Suppressor macrophage (primary cell): ENCODE data around the gene OSTN.

ENCODE experiments used
- DNase-seq, 4 experiments: peaks; one replicate each; pipeline ENCODE4 v3.0.0-alpha.2; 2020 to 2022

OSTN gene

GRCh38 chr3:191235331-191236314 lies 36.6 kb downstream of the OSTN start:
- no peak for DNase-seq

- DNase-seq = no peak
Observed at GRCh38 chr3:191236646-191237045, 37.6 kb downstream of the OSTN start.

- DNase-seq = no peak
Observed at GRCh38 chr3:191237047-191237882, 38.2 kb downstream of the OSTN start.

GRCh38 chr3:191238321-191238817 lies 39.3 kb downstream of the OSTN start:
- no peak for DNase-seq

GRCh38 chr3:191239407-191240031 lies 40.5 kb downstream of the OSTN start:
- DNase-seq = peak in 3 of 4 experiments; percentile 2 to 45 (median 44)

- no peak for DNase-seq
Observed at GRCh38 chr3:191240486-191240885, 41.4 kb downstream of the OSTN start.

- peak in 2 of 4 experiments; percentile 46 to 67 for DNase-seq
Observed at GRCh38 chr3:191244242-191244867, 45.3 kb downstream of the OSTN start.

- DNase-seq = peak; percentile 83 to 97 (median 91)
Observed at GRCh38 chr3:191246034-191246433, 47.0 kb downstream of the OSTN start.

GRCh38 chr3:191246630-191247029 lies 47.6 kb downstream of the OSTN start:
- no peak for DNase-seq

- no peak for DNase-seq
Observed at GRCh38 chr3:191253089-191253799, 54.2 kb downstream of the OSTN start.

GRCh38 chr3:191254098-191254873 lies 55.2 kb downstream of the OSTN start:
- no peak for DNase-seq

GRCh38 chr3:191255156-191255555 lies 56.1 kb downstream of the OSTN start:
- no peak for DNase-seq

GRCh38 chr3:191256405-191256804 lies 57.4 kb downstream of the OSTN start:
- DNase-seq = no peak

GRCh38 chr3:191257286-191257685 lies 58.2 kb downstream of the OSTN start:
- no peak for DNase-seq

GRCh38 chr3:191259486-191259885 lies 60.4 kb downstream of the OSTN start:
- DNase-seq = no peak

GRCh38 chr3:191260431-191261303 lies 61.6 kb downstream of the OSTN start:
- no peak for DNase-seq

GRCh38 chr3:191261304-191261638 lies 62.2 kb downstream of the OSTN start:
- no peak for DNase-seq

GRCh38 chr3:191262650-191263049 lies 63.6 kb downstream of the OSTN start:
- DNase-seq = no peak

- DNase-seq = no peak
Observed at GRCh38 chr3:191263365-191263764, 64.3 kb downstream of the OSTN start.

GRCh38 chr3:191263850-191264249 lies 64.8 kb downstream of the OSTN start:
- DNase-seq = peak in 3 of 4 experiments; percentile 9 to 55 (median 43)
